Right forelimb (tissue), 1 donor: ENCODE data around the gene SNED1.

Experiments
- DNase-seq: peaks from one replicate; pipeline ENCODE4 v3.0.0-alpha.2; 2018

Gene SNED1

DNA sequence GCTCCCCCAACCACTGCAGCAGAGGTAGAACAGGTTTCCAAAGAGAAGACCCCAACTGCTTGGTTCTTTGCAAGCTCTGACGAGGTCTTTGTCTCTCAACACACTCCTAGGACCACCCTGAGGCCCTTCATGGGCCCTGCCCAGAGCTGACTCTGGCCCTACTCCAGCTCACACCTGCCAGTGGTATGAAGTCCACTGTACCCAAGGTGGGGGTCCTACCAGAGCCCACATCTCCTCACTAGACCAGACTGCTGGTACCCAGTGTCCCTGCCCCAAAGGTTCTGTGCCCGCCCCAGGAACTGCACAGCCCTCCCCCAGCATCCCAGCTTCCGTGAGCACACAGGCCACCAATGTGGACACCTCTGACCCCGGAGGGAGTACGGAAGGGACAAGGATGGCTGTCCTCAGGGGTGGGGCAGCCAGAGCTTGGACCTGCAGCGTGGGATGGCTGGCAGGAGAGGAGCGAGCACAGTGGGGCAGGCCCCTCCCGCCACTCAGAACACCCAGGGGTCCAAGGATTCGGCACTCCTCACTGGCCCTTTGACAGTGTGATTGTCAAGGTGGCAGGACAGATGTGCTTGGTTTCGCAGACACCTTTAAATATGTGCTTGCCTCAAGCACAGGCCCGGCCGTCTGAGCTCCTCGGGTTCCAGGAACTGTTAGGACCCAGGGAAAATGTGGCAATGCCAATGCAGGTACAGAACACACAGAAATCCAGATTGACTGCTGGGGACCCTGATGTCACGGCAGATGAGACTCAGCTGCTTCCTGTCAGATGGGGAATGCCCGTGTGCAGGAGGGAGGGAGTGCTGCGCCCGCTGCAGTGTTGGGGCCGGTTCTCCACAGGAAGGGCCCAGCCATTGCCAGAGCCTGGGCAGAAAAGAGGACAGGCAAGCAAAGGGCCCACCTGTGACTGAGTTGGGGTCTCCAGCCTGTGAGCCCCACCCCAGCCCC lies 52.5 kb downstream of the SNED1 start:
- peak; percentile 10 for DNase-seq

DNA sequence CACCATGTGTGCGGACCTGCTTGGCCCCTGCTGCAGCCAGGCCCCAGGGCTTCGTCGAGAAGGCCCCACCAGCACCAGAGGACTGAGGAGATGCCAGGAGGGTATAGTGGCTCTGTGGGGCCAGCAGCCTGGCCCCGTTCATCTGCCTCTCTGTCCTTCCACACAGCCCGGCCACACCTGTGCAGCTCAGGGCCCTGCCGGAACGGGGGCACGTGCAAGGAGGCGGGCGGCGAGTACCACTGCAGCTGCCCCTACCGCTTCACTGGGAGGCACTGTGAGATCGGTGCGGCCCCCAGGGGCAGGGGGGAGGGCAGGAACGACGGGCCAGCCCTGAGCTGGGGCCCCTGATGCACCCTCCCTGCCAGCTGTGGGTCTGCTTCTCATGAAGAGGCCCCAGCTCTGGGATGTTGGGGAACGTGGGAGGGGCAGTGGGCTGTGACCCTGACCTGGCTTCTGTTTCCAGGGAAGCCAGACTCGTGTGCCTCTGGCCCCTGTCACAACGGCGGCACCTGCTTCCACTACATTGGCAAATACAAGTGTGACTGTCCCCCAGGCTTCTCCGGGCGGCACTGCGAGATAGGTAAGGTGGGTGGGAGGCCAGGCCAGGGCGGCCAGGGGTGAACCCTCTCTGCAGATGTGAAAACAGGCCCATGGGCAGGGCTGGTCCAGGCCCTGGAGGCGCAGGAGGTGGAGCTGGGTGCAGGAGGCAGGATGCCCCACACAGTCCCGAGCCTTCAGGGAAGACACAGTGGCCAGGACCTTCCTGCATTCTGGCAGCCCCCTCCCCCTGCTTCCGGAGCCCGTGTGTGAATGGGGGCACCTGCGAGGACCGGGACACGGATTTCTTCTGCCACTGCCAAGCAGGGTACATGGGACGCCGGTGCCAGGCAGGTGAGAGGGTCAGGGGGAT lies 53.4 kb downstream of the SNED1 start:
- peak; percentile 31 for DNase-seq

DNA sequence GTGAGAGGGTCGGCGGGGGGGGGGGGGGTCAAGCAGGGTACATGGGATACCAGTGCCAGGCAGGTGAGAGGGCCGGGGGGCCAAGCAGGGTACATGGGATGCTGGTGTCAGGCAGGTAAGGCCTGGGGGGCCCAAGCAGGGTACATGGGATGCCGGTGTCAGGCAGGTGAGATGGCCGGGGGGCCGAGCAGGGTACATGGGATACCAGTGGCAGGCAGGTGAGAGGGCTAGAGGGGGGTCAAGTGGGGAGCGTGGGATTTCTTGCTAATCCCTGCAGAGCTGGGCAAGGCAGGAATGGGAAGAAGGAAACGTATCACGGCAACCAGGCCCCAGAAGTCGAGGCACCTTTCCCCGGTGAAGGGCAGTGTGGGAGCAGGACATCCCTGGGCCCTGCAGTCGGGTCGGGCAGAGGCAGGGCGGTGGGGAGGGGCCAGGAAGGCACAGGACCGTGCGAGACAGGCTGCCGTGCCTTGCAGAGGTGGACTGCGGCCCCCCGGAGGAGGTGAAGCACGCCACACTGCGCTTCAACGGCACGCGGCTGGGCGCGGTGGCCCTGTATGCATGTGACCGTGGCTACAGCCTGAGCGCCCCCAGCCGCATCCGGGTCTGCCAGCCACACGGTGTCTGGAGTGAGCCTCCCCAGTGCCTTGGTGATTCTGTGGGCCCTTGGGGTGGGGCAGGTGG lies 54.4 kb downstream of the SNED1 start:
- peak; percentile 34 for DNase-seq

DNA sequence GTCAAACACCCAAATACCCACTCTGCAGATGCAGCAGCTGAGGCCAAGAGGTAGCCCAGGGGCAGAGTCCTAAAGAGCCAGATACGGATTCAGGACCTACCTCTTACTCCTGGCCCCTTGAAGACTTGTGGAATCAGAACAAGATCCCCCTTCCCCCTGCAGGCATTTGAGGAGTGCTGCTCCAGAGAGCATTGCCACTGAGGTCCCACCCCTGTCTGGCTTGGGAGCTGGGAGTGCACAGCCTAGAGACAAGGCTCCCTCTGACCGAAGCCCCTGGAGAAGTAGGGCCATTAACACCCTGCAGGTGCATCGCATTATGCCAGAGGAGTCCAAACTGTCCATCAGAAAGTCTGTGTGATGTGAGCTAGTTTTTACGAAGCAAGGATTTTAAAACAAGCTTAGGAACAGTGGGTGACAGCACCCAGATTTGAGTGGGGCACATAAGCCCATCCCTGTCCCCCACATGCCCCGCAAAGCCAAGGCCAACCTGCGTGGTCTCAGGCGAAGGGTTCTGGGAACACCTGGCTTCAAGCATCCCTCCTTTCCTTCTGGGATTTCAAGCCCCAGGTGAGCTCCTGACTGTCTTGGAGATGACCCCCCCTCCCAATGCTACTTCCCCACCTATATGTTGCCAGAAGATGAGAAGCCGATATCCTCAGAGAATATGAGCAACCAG lies 55.3 kb downstream of the SNED1 start:
- DNase-seq, result peak; percentile 12

DNA sequence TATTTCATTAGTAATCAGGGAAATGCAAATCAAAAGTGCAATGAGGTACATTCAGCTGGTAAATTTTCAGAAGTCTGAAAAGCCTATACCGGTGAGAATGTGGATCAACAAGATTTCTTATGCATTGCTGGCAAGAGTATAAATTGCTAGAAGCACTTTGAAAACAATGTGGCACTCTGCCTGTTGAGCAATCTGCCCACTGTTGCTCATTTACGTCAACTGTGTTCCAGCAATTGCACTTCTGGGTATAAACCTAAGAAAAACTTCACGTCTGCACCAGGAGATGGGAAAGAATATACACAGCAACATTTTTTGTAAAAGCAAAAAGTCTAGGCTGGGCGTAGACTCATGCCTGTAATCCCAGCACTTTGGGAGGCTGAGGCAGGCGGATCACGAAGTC lies 62.9 kb downstream of the SNED1 start:
- no peak for DNase-seq

DNA sequence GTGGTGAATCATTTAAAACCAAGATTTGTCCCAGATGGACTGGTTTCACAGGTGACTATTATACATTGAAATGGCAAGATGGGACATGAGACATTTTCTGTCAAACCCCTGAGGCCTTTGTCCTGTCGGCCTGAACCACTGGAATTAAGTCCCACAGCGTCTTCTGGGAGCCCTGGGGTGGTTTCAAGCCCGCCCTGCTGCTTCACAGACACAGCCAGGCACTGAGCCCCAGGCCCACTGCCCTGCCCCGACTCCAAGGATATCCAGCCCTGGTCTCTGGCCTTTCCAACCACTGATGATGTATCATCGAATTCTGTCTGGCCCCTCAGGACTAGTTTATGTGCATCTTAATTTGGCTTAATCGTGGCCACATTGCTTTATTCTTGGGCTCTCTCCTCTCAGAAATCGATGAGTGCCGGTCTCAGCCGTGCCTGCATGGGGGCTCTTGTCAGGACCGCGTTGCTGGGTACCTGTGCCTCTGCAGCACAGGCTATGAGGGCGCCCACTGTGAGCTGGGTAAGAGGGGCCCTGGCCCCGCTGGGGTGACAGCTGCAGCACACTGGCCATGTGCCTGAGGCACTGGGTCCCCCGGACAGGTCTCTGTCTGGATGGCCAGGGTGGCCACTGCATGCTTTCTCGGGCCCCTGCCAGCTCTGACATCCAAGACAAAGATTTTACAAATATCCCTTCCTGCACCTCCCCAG lies 64.1 kb downstream of the SNED1 start:
- DNase-seq, result no peak

DNA sequence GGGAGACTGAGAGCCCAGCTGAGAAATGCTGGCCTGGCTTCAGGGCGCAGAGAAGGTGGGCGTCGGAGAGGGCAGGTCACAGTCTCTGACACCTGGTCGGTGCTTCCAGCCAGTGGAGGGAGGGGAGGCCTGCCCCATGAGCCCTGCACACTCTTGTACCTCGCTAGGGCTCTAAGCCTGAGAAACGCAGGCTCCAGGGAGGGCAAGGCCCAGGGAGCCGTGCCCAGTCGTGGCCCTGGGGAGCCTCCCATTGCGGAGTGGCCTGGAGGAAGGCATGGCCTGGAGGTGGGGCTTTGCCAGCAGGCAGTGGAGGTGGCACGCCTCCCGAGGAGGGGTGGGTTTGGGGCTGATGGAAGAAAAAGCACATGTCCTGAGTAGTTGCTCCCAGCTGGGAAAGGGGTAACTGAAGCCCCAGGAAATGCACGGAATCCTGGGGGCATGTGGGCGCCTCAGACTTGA lies 64.7 kb downstream of the SNED1 start:
- peak; percentile 39 for DNase-seq

DNA sequence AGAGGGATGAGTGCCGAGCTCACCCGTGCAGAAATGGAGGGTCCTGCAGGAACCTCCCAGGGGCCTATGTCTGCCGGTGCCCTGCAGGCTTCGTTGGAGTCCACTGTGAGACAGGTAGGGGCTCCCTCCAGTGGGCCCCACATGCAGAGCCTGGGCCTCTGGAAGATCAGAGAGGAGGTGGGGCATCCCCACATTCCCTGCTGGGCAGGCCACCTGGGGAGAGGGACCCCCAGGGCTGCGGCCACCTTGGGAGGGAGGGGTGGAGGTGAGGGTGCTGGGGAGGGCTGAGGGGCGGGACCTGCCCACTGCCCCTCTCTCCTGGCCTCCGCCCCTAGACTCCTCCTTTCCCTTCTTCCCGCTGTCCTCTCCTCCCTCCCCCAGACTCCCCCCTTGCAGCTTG lies 65.2 kb downstream of the SNED1 start:
- no peak for DNase-seq

DNA sequence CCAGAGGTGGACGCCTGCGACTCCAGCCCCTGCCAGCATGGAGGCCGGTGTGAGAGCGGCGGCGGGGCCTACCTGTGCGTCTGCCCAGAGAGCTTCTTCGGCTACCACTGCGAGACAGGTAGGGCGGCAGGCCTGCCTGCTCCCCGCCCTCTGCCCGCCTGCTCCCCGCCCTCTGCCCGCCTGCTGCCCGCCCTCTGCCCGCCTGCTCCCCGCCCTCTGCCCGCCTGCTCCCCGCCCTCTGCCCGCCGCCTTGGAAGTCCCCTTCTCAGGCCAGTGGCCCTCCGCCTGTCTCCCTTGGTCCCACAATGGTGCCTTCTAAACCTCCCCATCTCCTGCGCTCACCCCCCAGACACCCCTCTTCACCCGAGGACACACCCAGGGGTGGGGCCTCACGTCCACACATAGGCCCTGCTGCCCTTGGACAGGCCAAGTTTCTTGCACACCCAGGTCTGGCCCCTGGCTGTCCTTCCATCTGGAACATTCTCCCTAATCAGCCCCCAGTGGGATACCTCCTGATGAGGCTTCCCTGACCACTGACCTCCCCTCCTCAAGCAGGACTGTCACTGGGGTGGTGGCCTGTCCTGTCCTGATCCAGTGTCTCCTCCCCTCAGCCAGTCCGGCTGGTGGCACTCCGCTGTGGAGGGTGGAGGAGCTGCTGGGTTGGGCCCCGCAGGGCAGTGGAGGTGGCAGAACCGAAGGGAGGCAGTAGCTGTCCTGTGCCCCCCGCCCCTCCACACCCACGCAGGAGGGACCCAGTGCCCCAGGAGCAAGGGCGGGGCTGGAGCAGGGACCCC lies 65.8 kb downstream of the SNED1 start:
- peak; percentile 43 for DNase-seq

DNA sequence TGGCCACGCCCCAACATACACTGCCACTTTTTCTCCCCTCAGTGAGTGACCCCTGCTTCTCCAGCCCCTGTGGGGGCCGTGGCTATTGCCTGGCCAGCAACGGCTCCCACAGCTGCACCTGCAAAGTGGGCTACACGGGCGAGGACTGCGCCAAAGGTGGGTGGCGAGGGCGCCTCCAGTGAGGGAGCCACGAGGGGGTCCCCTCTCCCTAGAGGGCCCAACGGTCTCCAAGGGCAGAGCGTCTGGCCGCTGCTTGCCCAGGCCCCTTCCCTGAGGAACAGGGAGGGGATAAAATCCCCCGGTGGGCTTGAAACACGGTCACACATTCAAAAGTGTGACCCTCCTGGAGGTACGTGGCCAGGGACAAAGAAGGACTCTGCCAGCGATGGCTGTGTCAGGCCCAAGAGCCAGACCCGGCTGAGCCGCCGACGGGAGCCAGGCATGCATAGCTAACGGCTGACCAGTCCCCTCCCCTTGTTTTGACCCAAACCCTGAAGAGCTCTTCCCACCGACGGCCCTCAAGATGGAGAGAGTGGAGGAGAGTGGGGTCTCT lies 66.5 kb downstream of the SNED1 start:
- peak; percentile 6 for DNase-seq

DNA sequence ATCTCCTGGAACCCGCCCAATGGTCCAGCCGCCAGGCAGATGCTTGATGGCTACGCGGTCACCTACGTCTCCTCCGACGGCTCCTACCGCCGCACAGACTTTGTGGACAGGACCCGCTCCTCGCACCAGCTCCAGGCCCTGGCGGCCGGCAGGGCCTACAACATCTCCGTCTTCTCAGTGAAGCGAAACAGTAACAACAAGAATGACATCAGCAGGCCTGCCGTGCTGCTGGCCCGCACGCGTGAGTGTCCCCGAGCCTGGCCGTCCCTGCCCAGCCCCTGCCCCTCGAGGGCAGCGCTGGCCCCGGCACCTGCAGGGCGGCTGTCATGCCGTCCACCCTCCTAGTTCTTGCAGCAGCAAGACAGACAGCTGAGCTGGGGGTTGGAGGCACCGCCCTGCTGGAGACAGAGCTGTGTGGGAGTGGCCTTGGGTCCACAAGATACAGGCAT lies 67.0 kb downstream of the SNED1 start:
- DNase-seq, result peak; percentile 31

DNA sequence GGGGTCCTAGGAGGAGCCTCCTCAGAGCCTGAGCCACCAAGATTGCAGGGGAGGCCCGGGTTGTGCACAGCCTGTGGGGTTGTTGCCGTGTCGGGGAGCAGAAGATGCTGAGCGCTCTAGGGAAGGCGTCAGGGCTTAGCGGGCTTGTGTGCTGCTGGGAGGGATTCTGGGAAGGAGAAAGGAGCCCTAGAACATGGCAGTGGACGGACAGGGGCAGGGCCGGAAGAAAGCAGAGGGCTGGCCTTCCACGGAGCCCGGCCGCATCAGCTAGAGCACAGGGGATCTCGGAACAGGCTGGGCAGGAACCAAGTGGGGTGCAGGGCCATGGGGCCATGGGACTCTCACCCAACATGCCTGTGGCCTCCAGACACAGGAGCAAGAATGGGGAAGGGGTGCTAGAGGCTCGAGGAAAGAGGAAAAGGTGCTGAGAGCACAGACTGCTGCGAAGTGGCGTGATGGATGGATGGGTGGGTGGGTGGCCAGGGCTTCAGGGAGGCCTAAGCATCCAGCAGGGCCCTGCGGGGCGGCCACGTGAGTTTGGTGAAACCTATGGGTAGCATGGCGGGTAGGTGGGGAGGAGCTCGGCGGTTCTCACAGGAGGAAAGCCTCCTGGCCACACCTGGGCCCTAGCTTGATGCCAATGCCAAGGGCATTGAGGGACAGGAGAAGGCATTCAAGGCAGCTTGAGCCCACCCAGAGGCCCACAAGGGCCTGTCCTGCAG lies 67.9 kb downstream of the SNED1 start:
- peak; percentile 30 for DNase-seq

DNA sequence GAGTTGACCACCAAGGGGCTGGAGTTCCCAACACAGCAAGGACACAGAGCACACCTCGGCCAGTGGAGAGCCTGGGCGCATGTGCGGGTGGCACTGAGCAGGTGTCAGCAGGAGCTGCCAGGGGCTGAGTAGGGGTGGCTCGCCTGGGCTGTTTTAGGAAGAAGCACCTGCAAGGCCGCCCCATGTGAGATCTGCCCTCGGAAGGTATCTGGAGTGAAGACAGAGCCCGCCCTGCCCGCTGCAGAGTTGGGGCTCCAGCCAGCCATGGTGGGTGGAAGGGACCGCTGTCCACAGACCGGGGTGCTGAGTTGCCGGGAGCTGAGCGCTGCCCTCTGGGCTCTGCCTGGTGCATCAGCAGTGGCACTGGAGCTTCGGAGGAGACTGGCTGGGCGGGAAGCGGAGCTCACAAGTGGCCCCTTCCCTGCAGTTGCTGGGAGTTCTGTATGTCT lies 68.5 kb downstream of the SNED1 start:
- peak; percentile 10 for DNase-seq

DNA sequence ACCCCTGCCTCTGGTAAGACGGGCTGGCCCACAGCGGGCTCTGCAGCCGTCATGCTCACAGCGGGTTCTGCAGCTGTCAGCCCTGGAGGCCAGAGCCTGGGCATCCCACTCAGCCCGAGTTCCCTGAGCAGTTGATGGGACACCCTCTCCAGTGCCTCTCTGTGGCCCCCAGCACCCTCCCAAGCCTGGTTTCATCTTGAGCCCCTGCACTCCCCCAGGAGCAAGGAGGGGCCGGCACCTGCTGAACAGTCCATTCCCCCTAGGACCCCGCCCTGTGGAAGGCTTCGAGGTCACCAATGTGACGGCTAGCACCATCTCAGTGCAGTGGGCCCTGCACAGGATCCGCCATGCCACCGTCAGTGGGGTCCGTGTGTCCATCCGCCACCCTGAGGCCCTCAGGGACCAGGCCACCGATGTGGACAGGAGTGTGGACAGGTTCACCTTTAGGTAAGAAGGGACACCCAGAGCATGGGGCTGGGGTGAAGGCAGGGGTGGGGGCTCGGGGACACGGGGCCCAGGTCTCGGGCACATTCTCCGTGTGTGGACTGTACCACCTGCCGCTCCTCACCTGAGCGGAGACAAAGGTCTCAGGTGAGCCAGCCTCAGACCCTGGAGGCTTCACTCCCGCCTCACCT lies 69.2 kb downstream of the SNED1 start:
- no peak for DNase-seq

DNA sequence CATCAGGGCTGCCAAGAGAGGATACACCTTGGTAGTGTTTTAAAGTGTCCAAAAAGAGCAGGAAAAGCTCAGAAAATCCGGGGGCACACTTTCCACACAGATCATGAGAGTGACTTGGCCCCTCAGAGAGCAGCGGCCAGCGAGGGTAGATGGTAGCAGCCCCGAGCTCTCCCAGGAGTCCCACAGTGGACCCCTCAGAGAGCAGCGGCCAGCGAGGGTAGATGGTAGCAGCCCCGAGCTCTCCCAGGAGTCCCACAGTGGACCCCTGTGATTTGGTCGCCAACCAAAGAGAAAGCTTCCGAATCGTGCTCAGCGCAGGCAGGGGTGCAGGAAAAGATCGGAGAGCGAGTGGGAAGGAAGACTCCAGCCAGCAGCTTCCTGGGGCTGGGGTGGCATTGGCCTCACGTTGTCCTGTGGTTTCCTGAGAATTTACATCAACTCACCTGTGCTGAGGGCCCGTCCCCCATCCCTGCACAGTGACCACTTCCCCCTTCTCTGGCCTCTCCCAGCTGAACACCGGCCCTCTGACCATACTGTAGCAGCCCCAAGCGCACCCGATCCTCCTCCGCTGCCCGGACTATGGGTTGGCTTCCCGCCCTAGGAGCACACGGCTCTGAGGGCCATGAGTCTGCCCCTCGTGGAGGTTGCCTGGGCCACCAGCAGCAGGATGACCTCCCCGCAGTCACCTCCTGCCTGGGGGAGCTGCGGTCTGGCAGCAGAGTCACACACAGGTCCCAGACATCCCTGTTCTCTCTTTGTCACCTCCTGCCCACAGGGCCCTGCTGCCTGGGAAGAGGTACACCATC lies 69.9 kb downstream of the SNED1 start:
- DNase-seq, result no peak

DNA sequence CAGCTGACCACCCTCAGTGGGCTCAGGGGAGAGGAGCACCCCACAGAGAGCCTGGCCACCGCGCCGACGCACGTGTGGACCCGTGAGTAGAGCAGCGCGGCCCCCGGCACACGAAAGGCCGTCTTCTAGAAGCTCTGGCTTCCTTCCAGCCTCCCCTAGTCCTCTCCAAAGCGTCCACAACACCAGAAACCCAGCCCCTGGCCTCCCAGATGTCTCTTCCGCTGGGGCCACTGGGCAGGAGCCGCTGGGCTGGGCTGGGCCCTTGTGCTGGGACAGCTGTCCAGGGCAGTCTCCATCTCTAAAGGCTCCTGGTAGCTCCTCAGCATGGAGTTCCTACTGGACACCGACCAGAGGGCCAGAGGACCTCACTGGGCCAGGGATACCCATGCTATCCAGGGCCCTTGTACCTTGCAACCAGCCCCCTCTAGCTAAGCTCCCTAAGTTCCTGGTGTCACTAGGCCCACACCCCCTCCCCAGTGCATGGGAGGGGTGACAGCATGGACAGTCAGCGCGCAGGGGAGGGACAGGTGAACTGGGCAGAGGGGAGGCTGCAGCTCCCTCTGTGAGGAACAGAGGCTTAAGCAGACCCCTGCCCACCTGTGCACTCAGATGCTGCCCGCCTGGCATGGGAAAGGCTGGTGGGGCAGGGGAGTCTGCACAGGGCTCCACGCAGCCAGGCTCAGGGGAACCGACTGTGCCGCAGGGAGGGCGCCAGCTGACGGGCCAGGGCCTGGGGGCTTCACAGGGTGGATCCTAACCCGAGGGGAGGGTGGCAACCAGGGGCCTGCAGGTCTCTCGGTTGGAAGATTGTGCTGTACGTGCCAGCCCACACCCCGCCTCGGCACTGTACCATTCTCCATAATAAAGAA lies 70.8 kb downstream of the SNED1 start:
- peak; percentile 40 for DNase-seq

DNA sequence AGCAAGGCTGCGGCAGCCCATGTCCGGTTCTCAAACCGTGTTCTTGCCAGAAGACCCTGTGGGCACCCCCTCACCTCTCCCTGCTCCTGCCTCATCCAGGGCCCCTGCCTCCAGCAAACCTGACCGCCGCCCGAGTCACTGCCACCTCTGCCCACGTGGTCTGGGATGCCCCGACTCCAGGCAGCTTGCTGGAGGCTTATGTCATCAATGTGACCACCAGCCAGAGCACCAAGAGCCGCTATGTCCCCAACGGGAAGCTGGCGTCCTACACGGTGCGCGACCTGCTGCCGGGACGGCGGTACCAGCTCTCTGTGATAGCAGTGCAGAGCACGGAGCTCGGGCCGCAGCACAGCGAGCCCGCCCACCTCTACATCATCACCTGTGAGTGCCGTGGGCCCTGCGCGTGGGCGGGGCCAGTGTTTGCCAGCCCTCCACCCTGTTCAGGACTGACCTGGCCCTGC lies 71.4 kb downstream of the SNED1 start:
- DNase-seq, result peak; percentile 15
